ENCODE results near the gene HDAC9.
A peak's percentile ranks its signal among the peaks of the same experiment; 100 is the strongest.

Gene HDAC9

GRCh38 chr7:18495412-18496340 lies at the start of gene HDAC9:
Gene HDAC9 (plus strand): TSS chr7:18495749. CDS start chr7:18496303, 554 bp downstream.
- peak; percentile 41 for DNase-seq (ENCODE audit: low spot score)

DNA sequence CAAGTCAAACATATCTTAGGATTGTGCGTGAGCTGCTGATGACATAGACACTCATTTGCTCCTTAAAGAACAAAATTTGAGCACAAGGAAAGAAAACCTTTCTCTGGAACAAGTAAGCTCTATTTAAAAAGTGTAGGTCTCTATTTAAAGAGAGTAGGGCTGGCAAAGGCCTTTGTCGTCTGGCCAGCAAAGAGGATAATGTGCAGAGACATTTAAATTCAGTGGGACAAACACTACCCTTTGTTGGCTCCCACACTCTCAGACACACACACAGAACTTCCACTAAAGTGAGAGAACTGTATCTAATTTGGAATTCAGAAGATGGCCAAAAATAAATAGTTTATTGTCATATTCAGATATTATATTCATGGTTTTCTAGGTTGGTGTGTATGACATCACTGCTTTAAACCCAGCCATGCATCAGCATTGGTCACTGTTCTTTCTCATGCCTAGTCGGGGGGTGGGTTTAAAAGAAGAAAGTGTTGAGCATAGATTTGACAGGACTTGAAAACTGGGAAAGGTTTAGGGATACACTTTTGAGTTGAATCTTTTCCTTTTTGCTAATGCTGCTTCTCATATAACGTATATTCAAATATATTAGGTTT lies 49.5 kb upstream of the HDAC9 start:
- no peak for DNase-seq (ENCODE audit: low spot score)

DNA sequence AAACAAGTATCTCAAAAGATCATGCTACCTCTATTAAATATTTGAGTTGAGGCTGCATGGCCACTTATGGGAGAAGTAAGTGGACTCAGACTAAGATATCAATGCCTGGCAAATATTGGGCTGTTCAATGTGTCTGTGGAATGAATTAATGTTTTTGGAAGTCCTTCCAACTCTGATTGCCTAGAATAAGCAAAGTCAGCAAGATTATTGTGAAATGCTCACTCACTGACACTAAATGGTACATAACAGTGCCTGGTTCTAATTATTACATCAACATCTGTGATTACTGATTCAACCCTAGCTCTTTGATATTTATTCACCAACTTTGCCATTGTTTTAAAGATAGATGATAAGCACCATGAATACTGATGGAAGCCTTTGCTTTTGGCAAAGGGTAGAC lies 45.5 kb upstream of the HDAC9 start:
- no peak for DNase-seq (ENCODE audit: low spot score)

DNA sequence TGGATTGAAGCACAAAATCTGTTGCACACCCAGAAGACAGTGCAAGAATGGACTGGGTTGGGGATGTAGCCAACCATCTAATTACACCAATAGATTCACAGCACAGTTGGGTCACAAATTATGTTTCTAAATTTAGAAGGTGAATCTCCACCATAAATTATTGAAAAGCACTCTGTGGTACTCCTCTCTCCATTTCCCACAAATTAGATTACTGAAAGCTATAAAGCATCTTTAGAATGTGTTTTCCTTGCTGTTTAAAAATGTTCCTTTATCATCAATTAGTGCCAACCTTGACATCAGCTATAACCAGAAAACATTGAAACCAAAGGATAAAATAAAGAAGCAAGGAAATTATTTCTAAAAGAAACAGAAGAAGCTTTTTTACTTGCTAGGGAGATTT lies 39.9 kb upstream of the HDAC9 start:
- DNase-seq (ENCODE audit: low spot score) = no peak

GRCh38 chr7:18457832-18458231 lies 37.7 kb upstream of the HDAC9 start:
- no peak for DNase-seq (ENCODE audit: low spot score)

GRCh38 chr7:18458830-18459229 lies 36.7 kb upstream of the HDAC9 start:
- no peak for DNase-seq (ENCODE audit: low spot score)

- DNase-seq (ENCODE audit: low spot score) = no peak
Observed at GRCh38 chr7:18459484-18460245, 35.9 kb upstream of the HDAC9 start.

DNA sequence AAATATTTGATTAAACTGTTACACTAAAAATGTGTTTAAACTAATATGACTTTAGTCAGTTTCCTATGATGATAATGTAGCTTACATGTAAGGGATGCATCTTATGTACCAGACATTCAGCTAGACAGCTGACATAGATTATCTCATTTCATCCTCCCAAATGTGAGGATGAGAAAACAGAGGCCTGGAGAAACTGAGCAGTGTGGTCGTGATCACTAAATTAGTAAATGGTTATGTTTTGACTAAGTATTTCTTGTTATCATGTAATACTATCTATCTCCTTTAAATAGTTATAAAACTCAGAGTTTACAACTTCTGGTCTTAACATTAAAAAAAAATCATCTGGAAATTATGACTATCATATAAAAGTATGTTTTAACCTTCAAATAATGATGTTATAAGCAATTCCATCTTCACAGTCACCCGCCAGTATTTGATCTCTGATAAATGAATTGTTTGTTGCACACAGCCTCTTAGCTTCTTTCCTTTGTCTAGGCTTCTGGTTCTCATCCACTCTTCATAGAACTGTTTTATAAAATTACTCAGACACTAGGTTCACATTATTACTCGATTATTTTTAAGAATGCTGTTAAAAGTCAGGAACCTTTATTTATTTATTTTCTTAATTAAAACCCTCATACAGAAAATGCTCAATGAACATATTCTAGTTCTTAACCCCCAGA lies 33.6 kb upstream of the HDAC9 start:
- no peak for DNase-seq (ENCODE audit: low spot score)

- no peak for DNase-seq (ENCODE audit: low spot score)
Observed at GRCh38 chr7:18464830-18465229, 30.7 kb upstream of the HDAC9 start.

DNA sequence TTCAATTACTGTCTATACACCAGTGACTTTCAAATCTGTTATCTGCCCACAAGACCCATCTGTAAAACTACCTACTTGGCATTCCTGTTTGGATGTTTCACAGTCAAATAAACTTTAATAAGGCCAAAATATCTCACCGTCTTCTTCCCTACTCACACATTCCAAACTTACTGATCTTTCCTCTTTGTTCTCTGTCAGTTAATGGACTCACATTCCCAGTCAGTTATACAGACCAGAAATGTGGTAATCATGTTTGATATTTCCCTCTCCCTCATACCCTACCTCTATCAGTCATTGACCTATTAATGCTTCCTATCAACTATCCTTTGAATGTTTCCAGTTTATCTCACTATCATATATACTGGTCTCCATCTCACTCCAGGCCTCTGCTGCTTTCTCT lies 28.5 kb upstream of the HDAC9 start:
- DNase-seq (ENCODE audit: low spot score) = no peak

DNA sequence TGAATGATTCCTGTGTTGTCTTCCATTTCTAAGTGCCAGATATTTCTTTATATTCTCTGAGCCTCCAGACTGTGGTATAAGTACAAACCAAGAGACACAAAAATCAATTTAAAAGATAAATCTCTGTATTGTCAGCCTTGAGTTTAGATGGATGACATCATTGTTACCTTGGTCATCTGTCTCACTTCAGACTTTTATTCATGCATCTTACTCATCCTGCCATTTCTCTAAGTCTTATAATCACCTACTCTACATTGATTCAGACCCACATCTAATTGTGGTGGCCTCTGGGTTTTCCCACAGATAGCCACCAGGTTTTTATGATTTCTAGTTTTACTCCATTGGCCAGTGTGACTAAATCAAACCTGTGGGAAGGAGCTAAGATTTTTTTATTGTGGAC lies 26.8 kb upstream of the HDAC9 start:
- DNase-seq (ENCODE audit: low spot score) = no peak

DNA sequence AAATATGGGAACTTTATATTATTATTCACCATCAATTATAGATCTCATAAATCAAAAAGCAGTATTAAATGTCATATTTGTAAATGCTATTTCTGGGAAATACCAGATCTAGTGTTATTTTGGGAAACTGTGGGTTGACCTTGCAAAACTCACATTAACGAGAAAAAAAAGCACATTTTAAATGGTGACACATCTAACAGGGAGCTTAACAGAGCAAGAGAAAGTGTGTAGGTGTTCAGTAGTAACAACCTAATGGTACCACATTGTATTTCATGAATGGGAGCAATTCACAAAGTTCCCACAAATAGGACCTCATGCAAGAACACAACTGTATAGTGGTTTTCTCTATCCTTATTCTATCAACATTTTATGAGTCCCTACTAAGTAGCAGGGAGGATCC lies 26.2 kb upstream of the HDAC9 start:
- DNase-seq (ENCODE audit: low spot score) = no peak

GRCh38 chr7:18471476-18472160 lies 23.9 kb upstream of the HDAC9 start:
- DNase-seq (ENCODE audit: low spot score) = no peak

GRCh38 chr7:18472161-18472483 lies 23.4 kb upstream of the HDAC9 start:
- no peak for DNase-seq (ENCODE audit: low spot score)

DNA sequence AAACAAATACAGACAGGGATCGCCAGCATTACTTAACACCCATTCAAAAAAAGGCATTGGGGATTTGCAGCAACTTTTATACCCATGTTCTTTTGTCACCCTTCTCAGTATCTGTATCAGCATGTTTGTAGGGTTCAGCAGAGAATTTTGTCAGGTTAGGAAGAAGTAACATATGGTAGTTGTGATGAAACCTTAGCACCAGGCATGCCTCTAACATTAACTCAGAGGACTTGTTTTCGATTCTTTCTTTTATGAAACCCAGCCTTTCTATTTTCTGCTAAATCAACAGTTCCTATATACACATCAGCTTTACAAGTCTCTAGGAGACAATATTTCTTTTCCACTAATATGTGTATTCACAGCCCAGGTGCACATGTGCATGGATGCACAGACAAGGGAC lies 22.4 kb upstream of the HDAC9 start:
- no peak for DNase-seq (ENCODE audit: low spot score)

DNA sequence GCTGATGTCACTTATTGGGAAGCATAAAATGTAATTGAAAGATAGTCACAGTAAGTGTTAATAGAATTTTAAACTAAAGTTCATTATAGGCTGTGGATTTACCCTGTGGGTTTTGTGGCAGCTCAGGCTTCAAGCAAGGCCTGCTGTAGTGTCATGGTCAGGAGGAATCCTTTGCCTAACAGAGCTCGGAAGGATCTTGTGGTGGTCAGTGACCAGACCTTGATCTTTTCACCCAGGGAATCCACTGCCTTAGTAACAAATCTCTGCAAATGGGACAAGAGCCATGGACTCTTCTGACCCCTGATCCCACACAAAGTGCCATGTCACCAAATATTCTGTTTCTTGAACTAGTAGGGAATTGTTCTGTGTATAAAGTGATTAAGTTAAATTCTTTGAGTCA lies 20.6 kb upstream of the HDAC9 start:
- no peak for DNase-seq (ENCODE audit: low spot score)

GRCh38 chr7:18475488-18475887 lies 20.1 kb upstream of the HDAC9 start:
- DNase-seq (ENCODE audit: low spot score) = no peak

DNA sequence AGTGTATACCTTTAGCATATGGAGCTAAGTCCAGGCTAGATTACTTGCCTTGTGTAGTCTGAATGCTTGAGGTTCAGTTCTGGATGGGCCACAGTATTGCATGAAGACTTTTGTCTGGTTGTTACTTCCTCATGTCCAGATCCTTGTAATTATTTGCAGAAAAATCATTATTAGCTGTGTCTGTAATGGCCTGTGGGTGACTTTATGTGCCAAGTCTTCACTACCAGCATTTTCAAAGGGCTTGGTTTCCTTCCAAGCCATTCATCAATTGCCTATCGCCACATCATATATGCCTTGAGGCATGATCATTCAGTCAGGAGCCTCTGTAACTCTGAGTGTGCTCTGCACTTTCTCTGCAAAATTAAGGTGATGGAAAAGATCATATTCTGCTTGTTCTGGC lies 13.8 kb upstream of the HDAC9 start:
- no peak for DNase-seq (ENCODE audit: low spot score)

DNA sequence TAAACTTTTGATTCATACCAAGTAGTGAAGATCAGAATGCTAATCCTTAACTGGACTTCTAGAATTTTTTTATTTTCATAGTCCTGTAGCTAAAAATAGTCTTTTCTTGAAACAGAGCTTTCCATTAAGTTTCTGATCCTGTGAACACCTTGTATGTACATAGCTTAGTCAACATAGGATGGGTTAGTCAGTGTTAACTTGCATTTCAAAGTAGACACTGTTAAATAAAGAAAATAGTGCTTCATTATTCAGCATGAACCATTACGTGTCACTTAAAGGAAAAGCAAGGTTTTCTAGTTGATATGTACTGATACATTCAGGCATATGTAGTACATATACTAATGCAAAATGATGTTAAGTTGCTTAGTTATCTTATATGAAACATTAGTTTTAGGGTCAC lies 7.5 kb upstream of the HDAC9 start:
- no peak for DNase-seq (ENCODE audit: low spot score)

GRCh38 chr7:18489624-18490023 lies 5.9 kb upstream of the HDAC9 start:
- no peak for DNase-seq (ENCODE audit: low spot score)

DNA sequence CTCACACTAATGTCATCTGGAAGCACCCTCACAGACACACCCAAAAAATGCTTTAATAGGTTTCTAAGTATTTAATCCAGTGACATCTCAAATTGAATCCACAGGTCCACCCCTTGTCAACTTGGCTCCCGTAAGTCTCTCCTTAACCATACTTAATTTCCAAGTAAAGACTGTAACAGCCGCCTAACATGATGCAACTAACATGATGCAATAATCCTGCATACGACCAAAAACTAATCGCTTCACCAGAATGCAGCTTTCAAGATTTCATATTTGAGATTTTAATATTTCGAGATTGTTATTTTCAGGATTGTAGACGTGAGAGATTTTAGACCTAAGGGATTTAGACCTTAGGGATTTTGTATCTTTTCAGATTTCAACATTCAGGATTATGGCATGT lies 3.7 kb upstream of the HDAC9 start:
- no peak for DNase-seq (ENCODE audit: low spot score)

- no peak for DNase-seq (ENCODE audit: low spot score)
Observed at GRCh38 chr7:18494406-18494805, 1.1 kb upstream of the HDAC9 start.
